GM12892 (cell line): Measurements from ENCODE around the gene AGRN.
"Not testable (repeated sequence)": the region's sequence is repeated elsewhere in the genome, so short reads cannot be mapped to it uniquely, and the experiment has no call there.

Experiments used
- DNase-seq: peaks from one replicate; pipeline ENCODE4 v3.0.0; 2011; ENCODE audit not compliant: insufficient read length
- FAIRE-seq: peaks from 2 replicates; lab custom pipeline; 2011; peaks lifted over from hg19 to GRCh38; lab: Jason Lieb, UNC
- POLR2A ChIP-seq: IDR thresholded peaks from 2 replicates; pipeline ENCODE4 v1.6.1; 2011; ENCODE audit warnings: low read depth, low read length, control low read depth
- POLR2AphosphoS5 ChIP-seq: IDR thresholded peaks from 2 replicates; pipeline ENCODE4 v1.6.1; 2011; ENCODE audit warnings: low read depth, low read length, control low read depth
- TAF1 ChIP-seq: IDR thresholded peaks from 2 replicates; pipeline ENCODE4 v1.6.1; 2011; ENCODE audit warnings: low read depth, mild to moderate bottlenecking, control low read depth, low read length, borderline replicate concordance

The AGRN gene

GRCh38 chr1:1072299-1072848, 52.5 kb downstream of the AGRN start:
- TF ChIP-seq POLR2A (no peak), POLR2AphosphoS5 (no peak), TAF1 (no peak)
- DNase-seq, result no peak

GRCh38 chr1:1072849-1073742, 53.2 kb downstream of the AGRN start:
- DNase-seq (no peak), FAIRE-seq (no peak)
- TF ChIP-seq POLR2AphosphoS5 (no peak), TAF1 (no peak), POLR2A (no peak)

More at GRCh38 chr1:1072299-1072848, 52.5 kb downstream of the AGRN start:
- FAIRE-seq, result no peak

- DNase-seq (no peak), FAIRE-seq (no peak)
- no peak for TF ChIP-seq POLR2A
- no peak for TF ChIP-seq POLR2AphosphoS5
- no peak for TF ChIP-seq TAF1
These were observed 54.0 kb downstream of the AGRN start, which contains the start of gene RNF223 for GRCh38 chr1:1073743-1074587. RNF223 (minus strand) TSS chr1:1074306; CDS start chr1:1072566, 1,740 bp downstream.

- TF ChIP-seq POLR2A, result no peak
- TF ChIP-seq POLR2AphosphoS5, result no peak
- no peak for TF ChIP-seq TAF1
- DNase-seq (no peak), FAIRE-seq (no peak)
These were observed 54.8 kb downstream of the AGRN start for GRCh38 chr1:1074631-1075147.

GRCh38 chr1:1075148-1075935, 55.4 kb downstream of the AGRN start:
- DNase-seq (no peak), FAIRE-seq (no peak)
- TF ChIP-seq POLR2A (no peak), POLR2AphosphoS5 (no peak), TAF1 (no peak)

GRCh38 chr1:1077396-1077795, 57.5 kb downstream of the AGRN start:
- DNase-seq, FAIRE-seq: not testable (repeated sequence)

- FAIRE-seq, result peak; percentile 86
- TF ChIP-seq POLR2A (no peak), TAF1 (no peak), POLR2AphosphoS5 (no peak)
- DNase-seq, result peak; percentile 68
These were observed 59.6 kb downstream of the AGRN start for GRCh38 chr1:1079408-1080121.

GRCh38 chr1:1080122-1080757, 60.3 kb downstream of the AGRN start:
- FAIRE-seq, result no peak
- DNase-seq, result peak; percentile 71
- TF ChIP-seq POLR2AphosphoS5, result no peak
- no peak for TF ChIP-seq POLR2A

GRCh38 chr1:1080951-1081310, 61.0 kb downstream of the AGRN start:
- no peak for TF ChIP-seq POLR2AphosphoS5
- FAIRE-seq (no peak), DNase-seq (no peak)
